Effector memory CD4-positive, alpha-beta T cell (primary cell): Measurements from ENCODE around the gene SUPT3H.

Experiments used
- DNase-seq, 3 donors: peaks; one replicate each; pipeline ENCODE4 v3.0.0-alpha.2; 2020
- H3K27ac ChIP-seq: 2 replicates; pipeline ENCODE4 v1.7.0; 2013; ENCODE audit warnings: mild to moderate bottlenecking, low read length, moderate library complexity; ENCODE audit not compliant: insufficient read depth, poor library complexity, severe bottlenecking
- H3K27me3 ChIP-seq: replicated peaks from 2 replicates; pipeline ENCODE4 v1.7.0; 2013; ENCODE audit warnings: mild to moderate bottlenecking, low read length; ENCODE audit not compliant: insufficient read depth, control insufficient read depth, poor library complexity, severe bottlenecking
- H3K36me3 ChIP-seq: 2 replicates; pipeline ENCODE4 v1.7.0; 2013; ENCODE audit warnings: mild to moderate bottlenecking, low read length, moderate library complexity; ENCODE audit not compliant: control insufficient read depth, insufficient read depth
- H3K4me1 ChIP-seq: 2 replicates; pipeline ENCODE4 v1.7.0; 2013; ENCODE audit warnings: low read length, mild to moderate bottlenecking; ENCODE audit not compliant: control insufficient read depth, insufficient read depth, poor library complexity, severe bottlenecking
- H3K4me3 ChIP-seq: 2 replicates; pipeline ENCODE4 v1.7.0; 2013; ENCODE audit warnings: low read length, low read depth, mild to moderate bottlenecking; ENCODE audit not compliant: insufficient read depth, poor library complexity, severe bottlenecking
- H3K9me3 ChIP-seq: 2 replicates; pipeline ENCODE4 v1.7.0; 2013; ENCODE audit warnings: mild to moderate bottlenecking, low read length, moderate library complexity; ENCODE audit not compliant: control insufficient read depth

The SUPT3H gene

DNA sequence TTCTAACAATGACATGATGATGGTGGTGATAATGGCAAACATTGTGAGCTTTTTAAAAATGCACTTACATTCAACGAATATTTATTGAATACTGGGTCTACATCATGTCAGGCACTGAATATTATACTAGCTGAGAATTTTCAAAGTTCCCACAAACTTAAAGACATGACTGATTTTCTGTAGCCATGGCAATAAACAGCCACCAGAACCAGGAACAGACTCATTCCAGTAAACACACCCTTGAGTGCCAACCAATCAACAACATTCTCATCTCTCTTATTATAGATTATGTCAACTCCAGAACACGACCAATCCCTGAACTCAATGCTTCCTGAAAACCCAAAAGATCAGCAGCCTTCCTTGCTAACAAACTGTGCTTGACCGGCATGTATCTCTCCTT lies 262.0 kb downstream of the SUPT3H start:
- Histone ChIP-seq H3K36me3 (no peaks in the 10 kb centered on the region), H3K4me3 (no peak overlapping the region), H3K4me1 (peaks cover 6% of the 10 kb centered on the region), H3K9me3 (no peaks in the 10 kb centered on the region), H3K27ac (no peak overlapping the region), H3K27me3 (no peaks in the 10 kb centered on the region)
- DNase-seq: no peak

DNA sequence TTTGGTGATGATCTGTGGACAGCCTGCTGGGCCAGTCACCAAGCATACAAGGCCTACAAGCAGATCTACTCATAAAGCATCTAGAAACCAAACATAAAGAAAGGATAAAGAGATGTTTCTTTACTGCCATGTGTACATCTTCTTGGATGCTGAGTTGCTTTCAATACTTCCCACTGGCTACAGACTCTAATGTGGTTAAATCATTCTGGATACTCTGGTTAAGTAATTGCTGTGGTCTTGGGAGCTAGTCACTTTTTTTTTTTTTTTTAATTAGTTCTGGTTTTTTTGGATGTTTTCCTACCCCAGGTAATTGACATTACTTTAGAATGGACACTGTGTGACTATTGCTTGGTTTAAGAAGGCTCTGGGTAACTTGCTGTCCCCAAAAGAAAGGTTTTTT lies 265.0 kb downstream of the SUPT3H start:
- H3K4me1 ChIP-seq: peaks cover 6% of the 10 kb centered on the region
- H3K9me3 ChIP-seq: no peaks in the 10 kb centered on the region
- no peaks in the 10 kb centered on the region for H3K36me3 ChIP-seq
- H3K27me3 ChIP-seq: no peaks in the 10 kb centered on the region
- H3K27ac ChIP-seq: no peak overlapping the region
- H3K4me3 ChIP-seq: no peak overlapping the region
- DNase-seq: no peak

DNA sequence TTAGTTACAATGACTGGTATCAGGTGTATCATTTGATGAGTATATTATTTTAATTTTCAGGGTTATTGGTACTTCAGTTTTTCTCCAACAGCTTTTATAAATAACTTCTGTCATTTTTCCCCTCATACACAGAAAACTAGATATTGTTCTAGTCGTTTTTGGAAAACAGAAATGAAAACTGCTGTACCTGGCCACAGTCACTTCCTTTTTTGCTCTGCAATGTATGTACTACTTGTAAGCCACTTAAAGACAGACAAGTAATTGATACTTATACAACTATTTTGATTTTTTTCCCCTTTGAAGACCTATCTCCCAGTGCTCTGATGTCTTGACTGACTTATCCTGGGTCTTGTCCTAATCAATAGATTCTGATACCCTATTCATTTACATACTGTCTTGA lies 268.2 kb downstream of the SUPT3H start:
- H3K36me3 ChIP-seq: no peaks in the 10 kb centered on the region
- no peak for DNase-seq
- H3K4me1 ChIP-seq: no peaks in the 10 kb centered on the region
- no peak overlapping the region for H3K4me3 ChIP-seq
- no peaks in the 10 kb centered on the region for H3K9me3 ChIP-seq
- H3K27ac ChIP-seq: no peak overlapping the region
- H3K27me3 ChIP-seq: no peaks in the 10 kb centered on the region

DNA sequence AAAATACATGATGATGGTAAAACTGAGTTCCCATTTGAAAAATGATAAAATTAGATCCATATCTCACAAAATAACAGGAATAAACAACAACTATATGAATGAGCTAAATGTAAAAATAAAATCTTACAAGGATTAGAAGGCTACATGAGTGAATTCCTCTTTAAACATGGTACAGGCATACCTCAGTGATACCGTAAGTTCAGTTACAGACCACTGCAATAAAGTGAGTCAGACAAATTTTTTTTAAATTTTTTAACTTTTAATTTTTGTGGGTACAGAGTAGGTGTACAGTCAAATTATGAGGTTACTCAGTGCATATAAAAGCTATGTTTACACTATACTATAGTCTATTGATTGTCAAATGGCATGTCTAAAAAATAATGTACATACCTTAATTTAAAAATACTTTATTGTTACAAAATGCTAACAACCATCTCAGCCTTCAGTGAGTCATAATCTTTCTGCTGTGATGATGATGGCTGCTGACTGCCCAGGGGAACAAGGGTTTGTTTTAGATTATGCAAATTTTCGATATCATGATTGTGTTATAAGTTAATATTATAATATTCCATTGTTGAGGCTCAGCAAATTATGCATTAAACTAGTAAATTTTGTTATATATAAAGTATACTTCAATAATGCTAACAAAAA lies 272.4 kb downstream of the SUPT3H start:
- H3K4me1 ChIP-seq: no peaks in the 10 kb centered on the region
- no peak for DNase-seq
- no peak overlapping the region for H3K4me3 ChIP-seq
- H3K27ac ChIP-seq: no peak overlapping the region
- H3K27me3 ChIP-seq: no peaks in the 10 kb centered on the region
- no peaks in the 10 kb centered on the region for H3K36me3 ChIP-seq
- no peaks in the 10 kb centered on the region for H3K9me3 ChIP-seq

DNA sequence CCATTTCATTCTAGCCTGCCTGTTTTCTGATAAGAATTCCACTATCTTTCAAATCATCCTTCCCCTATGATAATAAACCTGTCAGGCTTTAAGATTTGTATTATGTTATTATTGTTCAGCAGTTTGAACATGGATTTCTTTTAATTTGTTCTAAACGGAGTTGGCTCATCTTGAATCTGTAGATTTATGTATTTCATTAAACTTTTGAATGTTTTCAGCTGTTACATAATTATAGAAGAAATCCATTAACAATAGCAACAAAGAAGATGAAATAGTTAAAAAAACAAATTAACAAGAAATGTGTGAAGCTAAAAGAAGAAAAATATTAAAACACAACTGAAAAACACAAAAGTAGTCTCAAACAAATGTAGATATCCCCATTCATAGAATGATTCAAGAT lies 273.3 kb downstream of the SUPT3H start:
- Histone ChIP-seq H3K9me3 (no peaks in the 10 kb centered on the region), H3K27me3 (no peaks in the 10 kb centered on the region), H3K27ac (no peak overlapping the region), H3K4me1 (no peaks in the 10 kb centered on the region), H3K4me3 (no peak overlapping the region), H3K36me3 (no peaks in the 10 kb centered on the region)
- no peak for DNase-seq

DNA sequence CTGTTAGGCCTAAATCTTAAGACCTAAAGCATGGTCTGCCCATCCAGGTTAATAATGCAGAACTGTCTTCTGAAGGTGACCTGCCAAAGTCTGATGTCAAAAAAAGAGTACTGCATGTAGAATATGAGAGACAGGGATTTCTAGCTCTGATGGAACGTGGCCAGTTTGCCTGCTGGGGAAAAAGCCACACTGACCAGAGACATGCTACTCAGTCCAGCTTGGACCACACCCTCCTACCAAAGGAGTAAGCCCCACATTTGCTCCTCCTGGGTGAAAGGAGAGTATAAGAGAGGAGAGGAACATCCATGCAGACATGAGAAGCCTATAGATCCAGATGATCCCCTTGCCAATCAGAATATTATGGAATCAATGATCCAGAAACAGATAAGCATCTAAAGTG lies 279.5 kb downstream of the SUPT3H start:
- Histone ChIP-seq H3K27me3 (no peaks in the 10 kb centered on the region), H3K36me3 (no peaks in the 10 kb centered on the region), H3K4me3 (no peak overlapping the region), H3K27ac (no peak overlapping the region), H3K4me1 (no peaks in the 10 kb centered on the region), H3K9me3 (no peaks in the 10 kb centered on the region)
- no peak for DNase-seq

DNA sequence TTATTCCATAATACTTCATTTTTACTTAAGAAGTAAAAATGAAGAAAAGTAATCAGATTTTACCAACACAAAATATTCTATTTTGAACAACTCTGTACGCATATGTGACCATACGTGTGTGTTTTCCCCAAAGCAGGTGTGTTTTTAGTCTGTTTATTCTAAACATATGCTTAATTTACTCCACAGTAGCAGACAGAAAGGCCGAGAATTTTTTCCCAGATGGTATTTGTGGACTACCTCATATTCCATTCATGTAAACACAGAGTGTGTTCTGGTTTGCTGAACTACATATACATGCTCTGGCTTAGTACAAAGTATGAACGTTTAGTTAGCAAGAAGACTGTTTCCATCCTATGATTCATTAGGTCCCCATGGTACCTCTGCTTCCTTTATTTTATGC lies 282.9 kb downstream of the SUPT3H start:
- DNase-seq: no peak
- Histone ChIP-seq H3K27ac (no peak overlapping the region), H3K27me3 (no peaks in the 10 kb centered on the region), H3K4me3 (no peak overlapping the region), H3K4me1 (no peaks in the 10 kb centered on the region), H3K9me3 (no peaks in the 10 kb centered on the region), H3K36me3 (no peaks in the 10 kb centered on the region)

DNA sequence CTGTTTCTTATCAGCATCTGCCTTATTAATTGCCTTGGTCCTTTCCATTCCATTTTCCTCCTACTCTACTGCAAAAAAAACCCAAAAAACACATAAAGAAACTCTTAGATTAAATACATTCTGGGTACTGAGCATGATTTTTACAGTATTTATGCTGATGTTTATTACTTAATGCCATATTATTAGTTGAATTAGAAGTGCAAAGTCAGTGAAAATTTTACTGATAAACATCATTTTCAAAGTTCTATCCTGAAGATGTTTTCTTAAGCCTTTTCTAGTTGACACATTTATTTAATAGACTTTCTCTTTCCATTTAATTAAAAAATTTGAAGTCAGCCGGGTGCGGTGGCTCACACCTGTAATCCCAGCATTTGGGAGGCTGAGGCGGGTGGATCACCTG lies 285.6 kb downstream of the SUPT3H start:
- Histone ChIP-seq H3K4me1 (no peaks in the 10 kb centered on the region), H3K9me3 (no peaks in the 10 kb centered on the region), H3K27me3 (no peaks in the 10 kb centered on the region), H3K4me3 (no peak overlapping the region), H3K36me3 (no peaks in the 10 kb centered on the region), H3K27ac (no peak overlapping the region)
- DNase-seq: no peak

DNA sequence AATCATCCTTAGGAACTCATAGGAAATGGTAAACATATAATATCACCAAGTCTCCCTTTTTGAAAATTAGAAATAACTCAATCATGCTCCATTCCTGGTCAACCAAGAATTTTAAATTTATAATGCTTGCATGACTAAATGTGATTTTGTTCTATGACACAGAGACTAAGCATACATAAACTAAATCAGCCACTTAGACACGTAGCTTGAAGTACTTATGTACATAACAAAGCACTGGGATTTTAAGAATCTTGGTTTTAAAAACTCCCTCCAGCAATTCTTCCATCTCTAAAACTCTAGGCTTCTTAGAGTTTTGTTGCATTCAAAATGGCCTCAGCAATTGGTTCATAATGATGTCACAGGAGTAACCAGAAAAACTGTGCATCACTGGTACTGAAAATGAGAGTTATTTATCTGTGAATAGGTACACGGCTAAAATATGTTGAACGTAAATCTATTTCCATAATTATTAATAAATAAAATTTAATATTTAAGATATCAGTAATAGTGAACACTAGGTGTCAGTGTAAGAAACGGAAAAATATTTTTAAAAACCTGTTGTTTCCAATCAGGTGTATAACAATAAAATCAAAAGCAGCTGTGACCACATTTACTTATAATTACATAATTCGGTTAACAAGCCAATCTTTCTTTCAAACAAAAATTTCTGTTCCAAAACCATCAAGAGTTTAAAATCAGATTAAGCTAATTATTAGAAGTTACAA lies 291.2 kb downstream of the SUPT3H start:
- Histone ChIP-seq H3K4me1 (no peaks in the 10 kb centered on the region), H3K4me3 (no peak overlapping the region), H3K9me3 (no peaks in the 10 kb centered on the region), H3K36me3 (no peaks in the 10 kb centered on the region), H3K27me3 (no peaks in the 10 kb centered on the region), H3K27ac (no peak overlapping the region)
- DNase-seq: no peak

DNA sequence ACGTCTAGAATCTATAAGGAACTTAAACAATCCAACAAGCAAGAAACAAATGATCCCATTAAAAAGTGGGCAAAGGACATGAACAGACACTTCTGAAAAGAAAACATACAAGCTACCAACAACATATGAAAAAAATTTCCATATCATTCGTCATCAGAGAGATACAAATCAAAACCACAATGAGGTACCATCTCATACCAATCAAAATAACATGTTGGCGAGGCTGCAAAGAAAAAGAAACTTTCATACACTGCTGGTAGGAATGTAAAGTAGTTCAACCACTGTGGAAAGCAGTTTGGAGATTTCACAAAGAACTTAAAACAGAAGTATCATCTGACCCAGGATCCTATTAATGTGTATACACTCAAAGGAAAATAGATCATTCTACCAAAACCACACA lies 293.5 kb downstream of the SUPT3H start:
- Histone ChIP-seq H3K36me3 (no peaks in the 10 kb centered on the region), H3K4me3 (no peak overlapping the region), H3K27me3 (no peaks in the 10 kb centered on the region), H3K9me3 (no peaks in the 10 kb centered on the region), H3K27ac (no peak overlapping the region), H3K4me1 (no peaks in the 10 kb centered on the region)
- DNase-seq: no peak
